B cell (primary cell): ENCODE data around the gene SMARCD3. TPM values are rescaled to one million over a fixed set of nuclear protein-coding genes. Genes with fewer than 3 reads are reported as not detected.

Source experiments
- ATAC-seq: fragments of 200-7000 bp; cut with Tn5 transposase; one replicate; pipeline ENCODE4 v1.10.0; 2021; ENCODE audit warnings: low read depth, mild to moderate bottlenecking, moderate number of reproducible peaks, moderate library complexity
- CTCF ChIA-PET: fragments of 350-600 bp; sonication (Branson Sonifier 250); formaldehyde crosslinking; loops from one replicate; lab custom pipeline; 2021; ENCODE audit warnings: antibody characterized with exemption, inconsistent platforms; lab: Charles Lee
- POLR2A ChIA-PET: fragments of 350-600 bp; sonication (Branson Sonifier 250); formaldehyde crosslinking; loops from one replicate; lab custom pipeline; 2021; ENCODE audit warnings: antibody characterized with exemption; lab: Charles Lee
- DNase-seq: peaks from one replicate; pipeline ENCODE4 v3.0.0; 2013
- H2AFZ ChIP-seq: 2 replicates; pipeline ENCODE4 v1.6.1; 2012; ENCODE audit warnings: mild to moderate bottlenecking, low read depth, low read length; ENCODE audit not compliant: insufficient read depth, poor library complexity, severe bottlenecking
- H3K27ac ChIP-seq, 2 donors: 1 replicate in 1 of 2; 2 replicates in 1 of 2; pipeline ENCODE4 v1.5.1; 2012 to 2013; ENCODE audit warnings: low read length in 2 of 2, mild to moderate bottlenecking in 2 of 2, moderate library complexity in 1 of 2
- H3K27me3 ChIP-seq, 4 experiments: fragments of 200-600 bp in 1 of 4; sonication (generic) in 1 of 4; replicated peaks in 1 of 4; 1 replicate in 2 of 4; 2 replicates in 2 of 4; pipeline versions ENCODE4 v1.6.1 to v1.7.0; 2013 to 2016; ENCODE audit warnings: low read length in 3 of 4, mild to moderate bottlenecking in 2 of 4, mixed read lengths in 1 of 4, moderate library complexity in 1 of 4; ENCODE audit not compliant: insufficient read depth in 4 of 4, control insufficient read depth in 3 of 4; ENCODE audit errors: control extremely low read depth in 1 of 4
- H3K36me3 ChIP-seq, 2 experiments: replicated peaks in 1 of 2; 1 replicate in 1 of 2; 2 replicates in 1 of 2; pipeline versions ENCODE4 v1.6.1 to v1.7.1; 2013; ENCODE audit warnings: low read length in 1 of 2; ENCODE audit not compliant: insufficient read depth in 2 of 2, control insufficient read depth in 1 of 2; ENCODE audit errors: control extremely low read depth in 1 of 2, extremely low read depth in 1 of 2
- H3K4me1 ChIP-seq, 2 donors: fragments of 200-600 bp in 1 of 2; sonication (generic) in 1 of 2; 1 replicate in 1 of 2; 2 replicates in 1 of 2; pipeline versions ENCODE4 v1.5.1 to v1.6.1; 2013 to 2017; ENCODE audit warnings: low read length in 2 of 2; ENCODE audit not compliant: control insufficient read depth in 2 of 2, insufficient read depth in 2 of 2
- H3K4me2 ChIP-seq: replicated peaks from 2 replicates; pipeline ENCODE3; 2012; ENCODE audit warnings: mild to moderate bottlenecking, low read depth, low read length; ENCODE audit not compliant: poor library complexity, severe bottlenecking
- H3K4me3 ChIP-seq, 5 experiments: fragments of 200-600 bp in 1 of 5; sonication (generic) in 1 of 5; 1 replicate in 3 of 5; 2 replicates in 2 of 5; pipeline versions ENCODE4 v1.5.1 to v1.7.0; 2011 to 2016; ENCODE audit warnings: low read length in 4 of 5, mild to moderate bottlenecking in 4 of 5, low read depth in 2 of 5, control low read depth in 1 of 5, moderate library complexity in 1 of 5; ENCODE audit not compliant: insufficient read depth in 1 of 5; ENCODE audit errors: control extremely low read depth in 1 of 5, extremely low read depth in 1 of 5
- H3K79me2 ChIP-seq: fragments of 200-600 bp; sonication (generic); one replicate; pipeline ENCODE4 v1.6.0; 2016; ENCODE audit warnings: low read length; ENCODE audit not compliant: control insufficient read depth, insufficient read depth
- H3K9ac ChIP-seq: fragments of 200-600 bp; sonication (generic); 2 replicates; pipeline ENCODE4 v1.6.1; 2017; ENCODE audit warnings: mild to moderate bottlenecking, low read length, moderate library complexity
- H3K9me3 ChIP-seq, 3 donors: one replicate each; pipeline versions ENCODE4 v1.6.1 to v1.7.1; 2013; ENCODE audit warnings: low read length in 2 of 3; ENCODE audit not compliant: control insufficient read depth in 2 of 3, insufficient read depth in 1 of 3; ENCODE audit errors: control extremely low read depth in 1 of 3
- H4K20me1 ChIP-seq: 2 replicates; pipeline ENCODE4 v1.6.0; 2012; ENCODE audit warnings: mild to moderate bottlenecking, low read length; ENCODE audit not compliant: insufficient read depth, control insufficient read depth, poor library complexity, severe bottlenecking
- H3K27ac Mint-ChIP-seq: one replicate; pipeline ENCODE4 v1.8.0; 2021; ENCODE audit warnings: mixed read lengths
- H3K27me3 Mint-ChIP-seq: one replicate; pipeline ENCODE4 v1.8.0; 2021; ENCODE audit warnings: mixed read lengths
- H3K4me1 Mint-ChIP-seq: one replicate; pipeline ENCODE4 v1.8.0; 2021; ENCODE audit warnings: mixed read lengths
- H3K4me3 Mint-ChIP-seq: one replicate; pipeline ENCODE4 v1.8.0; 2021; ENCODE audit warnings: mixed read lengths
- H3K9me3 Mint-ChIP-seq: one replicate; pipeline ENCODE4 v1.8.0; 2022; ENCODE audit warnings: mixed read lengths; ENCODE audit not compliant: insufficient read depth
- CTCF ChIP-seq: fragments of 200-600 bp; IDR thresholded peaks from one replicate; pipeline ENCODE4 v1.8.0; 2022; ENCODE audit warnings: antibody characterized with exemption, mild to moderate bottlenecking
- EZH2 ChIP-seq: IDR thresholded peaks from 2 replicates; pipeline ENCODE4 v1.6.1; 2012; ENCODE audit warnings: borderline replicate concordance, low read depth, mild to moderate bottlenecking, moderate library complexity, low read length; ENCODE audit not compliant: insufficient read depth, poor library complexity, severe bottlenecking
- WGBS: methylation state at CpG from one replicate; pipeline ENCODE4 v1.1.5; 2013; ENCODE audit warnings: missing lambda C conversion rate; ENCODE audit not compliant: insufficient coverage; 5-methylcytosine and 5-hydroxymethylcytosine counted together
- intact Hi-C: fragments of 100-400 bp; cut with micrococcal nuclease; formaldehyde crosslinking; loops from one replicate; pipeline ENCODE4 v1.10.0; 2022
- polyA plus RNA-seq: library from polyadenylated mRNA; depleted of rRNA; stranded (reverse); fragments of >200 nt; gene quantifications from 2 replicates; pipeline ENCODE4 v1.2.3, GENCODE V29; 2012
- total RNA-seq, 2 donors: library from RNA; stranded (reverse); fragments of 120-200 nt in 1 of 2; gene quantifications; 1 replicate in 1 of 2; 2 replicates in 1 of 2; pipeline versions ENCODE4 v1.2.3 to v1.2.4, GENCODE V29; 2013 to 2022

The SMARCD3 gene
- total and polyA plus RNA-seq, 2 donors (not counting 1 experiment from before 2014, with no cell fraction given), result 1.0 TPM; not detected in 1

- H3K4me3 Mint-ChIP-seq, result no peak overlapping the region
- ChIA-PET POLR2A (no interaction called here), CTCF (no interaction called here)
- Histone ChIP-seq H3K9ac (no peak overlapping the region), H3K9me3 (peaks cover 0 to 8% (median 0%) of the 10 kb centered on the region in 3 donors), H3K27ac (no peak overlapping the region), H3K36me3 (no peaks in the 10 kb centered on the region), H3K4me1 (no peaks in the 10 kb centered on the region), H4K20me1 (no peaks in the 10 kb centered on the region), H3K4me2 (no peak overlapping the region), H3K27me3 (peaks cover 0 to 8% (median 1%) of the 10 kb centered on the region in 4 experiments), H3K79me2 (no peaks in the 10 kb centered on the region), H3K4me3 (no peak overlapping the region), H2AFZ (no peak overlapping the region)
- no peaks in the 10 kb centered on the region for H3K4me1 Mint-ChIP-seq
- TF ChIP-seq CTCF (no peak), EZH2 (no peak)
- H3K27me3 Mint-ChIP-seq, result peaks cover 60% of the 10 kb centered on the region
- DNase-seq, result no peak
- H3K9me3 Mint-ChIP-seq, result no peaks in the 10 kb centered on the region
- no peak for ATAC-seq
- intact Hi-C loops, result no loop called here
- no peak overlapping the region for H3K27ac Mint-ChIP-seq
- 94% methylated on average over 7 of the region's 7 CpGs for WGBS
Measured at GRCh38 chr7:151257990-151258389, 9.5 kb upstream of the SMARCD3 start.

- intact Hi-C loops, result no loop called here
- Histone ChIP-seq H3K4me1 (peaks cover 5 to 7% of the 10 kb centered on the region in 2 donors), H3K27me3 (peaks cover 0 to 20% (median 8%) of the 10 kb centered on the region in 4 experiments), H3K27ac (no peak overlapping the region), H3K79me2 (no peaks in the 10 kb centered on the region), H3K36me3 (no peaks in the 10 kb centered on the region), H3K4me3 (no peak overlapping the region), H2AFZ (no peak overlapping the region), H3K9ac (no peak overlapping the region), H3K9me3 (peaks cover 0 to 3% (median 0%) of the 10 kb centered on the region in 3 donors), H4K20me1 (no peaks in the 10 kb centered on the region), H3K4me2 (no peak overlapping the region)
- ATAC-seq (no peak), DNase-seq (no peak)
- H3K27ac Mint-ChIP-seq, result no peak overlapping the region
- no peak overlapping the region for H3K4me3 Mint-ChIP-seq
- H3K4me1 Mint-ChIP-seq, result peaks cover 3% of the 10 kb centered on the region
- peaks cover 63% of the 10 kb centered on the region for H3K27me3 Mint-ChIP-seq
- ChIA-PET POLR2A (interaction anchor here (1.5 kb wide), 1 partner anchor 9 kb away, joined by 3 read pairs; no protein-coding TSS in a partner anchor), CTCF (no interaction called here)
- H3K9me3 Mint-ChIP-seq, result no peaks in the 10 kb centered on the region
- 96% methylated on average over 16 of the region's 16 CpGs for WGBS
- TF ChIP-seq CTCF (no peak), EZH2 (no peak)
Measured at GRCh38 chr7:151256410-151257045, 8.0 kb upstream of the SMARCD3 start.
